ENCODE measurements around the gene ARL3. TPM values are rescaled to one million over a fixed set of nuclear protein-coding genes. Genes with fewer than 3 reads are reported as not detected.
A peak's percentile ranks its signal among the peaks of the same experiment; 100 is the strongest.

ARL3 gene
- total and polyA plus RNA-seq, 2 of the 4 experiments (the other 2 are of a cell fraction): 5.0 to 14.3 TPM

DNA sequence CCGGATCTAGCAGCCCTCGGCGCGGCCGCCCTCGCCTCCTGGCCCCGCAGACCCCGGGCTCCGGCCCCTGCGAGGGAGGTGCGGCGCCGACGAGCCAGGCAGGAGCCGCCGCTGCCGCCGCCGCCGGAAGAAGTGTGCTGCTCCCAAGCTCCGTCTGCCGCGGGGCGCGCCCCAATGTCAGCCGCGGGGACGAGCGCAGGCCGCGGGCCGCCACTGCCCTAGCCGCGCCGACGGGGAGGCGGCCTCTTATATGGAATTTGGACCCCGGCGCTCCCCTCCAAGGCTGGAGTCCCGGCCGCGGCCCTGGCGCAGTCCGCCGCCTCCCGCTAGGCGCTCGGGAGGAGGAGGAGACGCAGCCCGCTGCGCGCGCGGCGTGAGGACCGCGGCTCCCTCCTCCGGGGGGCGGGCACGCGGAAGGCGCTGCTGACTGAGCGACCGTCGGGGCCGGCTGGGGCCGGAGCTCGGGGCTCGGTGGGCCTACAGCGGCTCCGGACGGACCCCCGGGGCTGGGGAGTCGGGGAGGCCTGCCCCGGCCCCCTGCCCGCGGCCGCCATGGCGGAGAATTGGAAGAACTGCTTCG lies 70.0 kb downstream of the ARL3 start, which contains the start of gene TRIM8:
TRIM8 (plus strand) TSS at position 414 of the 580 bp plus-strand sequence; CDS start at position 553, 139 bp downstream.
- ChIA-PET POLR2A (ENCODE audit: unreplicated experiment) (interaction anchor here (0.6 to 1.9 kb wide), 2 partner anchors 13 to 32 kb away, joined by 3 to 14 read pairs; no protein-coding TSS in a partner anchor), CTCF (no interaction called here)
- peak within 1 kb of the TSS; percentile 70 for H3K4me2 ChIP-seq (ENCODE audit: low read depth, low read length)
- H2BK5ac ChIP-seq (ENCODE audit: low read depth, low read length, poor library complexity, severe bottlenecking): peak within 1 kb of the TSS; percentile 92
- H4K91ac ChIP-seq (ENCODE audit: insufficient read depth, low read depth, low read length): peak within 1 kb of the TSS; percentile 88
- H3K4me3 ChIP-seq (ENCODE audit: insufficient read depth, low read depth, low read length): peak within 1 kb of the TSS; percentile 77
- H4K8ac ChIP-seq (ENCODE audit: low read depth in 2 of 2, low read length in 2 of 2): peak within 1 kb of the TSS; percentile 27 to 66; a peak in 3 of 4 replicates
- peak within 1 kb of the TSS; percentile 94 for H3K9ac ChIP-seq (ENCODE audit: low read depth, low read length)
- DNase-seq: no peak
- H2BK15ac ChIP-seq (ENCODE audit: low read depth, low read length): peak within 1 kb of the TSS; percentile 19; the same call in 2 of the 3 replicates
- peak within 1 kb of the TSS; percentile 98 for H2AK9ac ChIP-seq (replicated peaks; ENCODE audit: low read depth, low read length, poor library complexity)
- H3K18ac ChIP-seq (ENCODE audit: low read depth, low read length): peak within 1 kb of the TSS; percentile 61
- no TSS peak for BruUV-seq (replicated peaks)
- peaks cover 19% of the 10 kb centered on the region for H3K9me1 ChIP-seq (ENCODE audit: insufficient read depth, low read length)
- peak within 1 kb of the TSS; percentile 76 for H2BK120ac ChIP-seq (ENCODE audit: low read depth, low read length)
- peaks cover 16% of the 10 kb centered on the region for H3K36me3 ChIP-seq (ENCODE audit: control insufficient read depth, insufficient read depth, low read length)
- H3K4ac ChIP-seq (ENCODE audit: low read depth, low read length): peak within 1 kb of the TSS; percentile 94
- TF ChIP-seq RFX5 (IDR thresholded peaks at IDR 0.05; ENCODE audit: low read depth, low read length) (no peak), MAZ (IDR thresholded peaks at IDR 0.05; ENCODE audit: borderline replicate concordance, low read depth, low read length) (peak; percentile 11; the same call in 1 of the 2 replicates)
- TF ChIP-seq, protein P1, sequence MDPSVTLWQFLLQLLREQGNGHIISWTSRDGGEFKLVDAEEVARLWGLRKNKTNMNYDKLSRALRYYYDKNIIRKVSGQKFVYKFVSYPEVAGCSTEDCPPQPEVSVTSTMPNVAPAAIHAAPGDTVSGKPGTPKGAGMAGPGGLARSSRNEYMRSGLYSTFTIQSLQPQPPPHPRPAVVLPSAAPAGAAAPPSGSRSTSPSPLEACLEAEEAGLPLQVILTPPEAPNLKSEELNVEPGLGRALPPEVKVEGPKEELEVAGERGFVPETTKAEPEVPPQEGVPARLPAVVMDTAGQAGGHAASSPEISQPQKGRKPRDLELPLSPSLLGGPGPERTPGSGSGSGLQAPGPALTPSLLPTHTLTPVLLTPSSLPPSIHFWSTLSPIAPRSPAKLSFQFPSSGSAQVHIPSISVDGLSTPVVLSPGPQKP (IDR thresholded peaks at IDR 0.05; ENCODE audit: borderline replicate concordance, low read depth, low read length): no peak
- 0% methylated on average over 44 of the region's 80 CpGs; no CpG with 5 or more reads in 1 of the 2 experiments for WGBS, 2 experiments (ENCODE audit: extremely low coverage in 2 of 2, insufficient read length in 1 of 2)
- H3K14ac ChIP-seq (replicated peaks; ENCODE audit: low read depth, low read length): peak within 1 kb of the TSS; percentile 85
- H3K27ac ChIP-seq (ENCODE audit: insufficient read depth, low read length): peak within 1 kb of the TSS; percentile 95
- intact Hi-C loops (cut with micrococcal nuclease) (loop anchor here (10.0 kb wide), 1 partner anchor 249 kb away; the partner anchor contains the start of gene NFKB2), dilution Hi-C loops (cut with HindIII; ENCODE audit: low sequenced_read_pairs, unreplicated experiment) (no loop called here), in situ Hi-C loops (cut with MboI; ENCODE audit: low sequenced_read_pairs) (no loop called here)
- H4K20me1 ChIP-seq (ENCODE audit: insufficient read depth, low read length): peaks cover 48% of the 10 kb centered on the region
- H3K56ac ChIP-seq (ENCODE audit: extremely low read depth, insufficient read depth, low read length): peak within 1 kb of the TSS; percentile 98
- no peak for ATAC-seq (ENCODE audit: low read depth)
- H3K4me1 ChIP-seq (ENCODE audit: control insufficient read depth, insufficient read depth, low read length): peaks cover 23% of the 10 kb centered on the region
- H3K27me3 ChIP-seq (ENCODE audit: control insufficient read depth, insufficient read depth, low read length): no peaks in the 10 kb centered on the region
- H3K23ac ChIP-seq (ENCODE audit: low read depth, low read length): peak within 1 kb of the TSS; percentile 63
- H2AFZ ChIP-seq (replicated peaks; ENCODE audit: low read length, poor library complexity): peak within 1 kb of the TSS; percentile 85
- H2AK5ac ChIP-seq (ENCODE audit: low read depth, low read length): peak within 1 kb of the TSS; percentile 92
- H2BK20ac ChIP-seq (ENCODE audit: low read depth, low read length): no peak within 1 kb of the TSS; the same call in 1 of the 2 replicates
- peaks cover 0 to 35% of the 10 kb centered on the region in 2 experiments; a peak in 2 of 4 replicates for H3K79me1 ChIP-seq (ENCODE audit: low read depth in 1 of 2, low read length in 2 of 2)
- peak within 1 kb of the TSS; percentile 36 for H4K5ac ChIP-seq (ENCODE audit: low read depth, low read length)
- no peaks in the 10 kb centered on the region for H3K9me3 ChIP-seq (ENCODE audit: control insufficient read depth, insufficient read depth, low read length)

Data from IMR-90 (cell line).